ENCODE measurements around the gene CLPTM1.
"Not testable (repeated sequence)": the region's sequence is repeated elsewhere in the genome, so short reads cannot be mapped to it uniquely, and the experiment has no call there.

The CLPTM1 gene

GRCh38 chr19:44947041-44947581 is 8.1 kb upstream of the CLPTM1 start:
- DNase-seq = no peak

GRCh38 chr19:44948237-44948636 is 6.9 kb upstream of the CLPTM1 start:
- DNase-seq = no peak

GRCh38 chr19:44948763-44949374 is 6.3 kb upstream of the CLPTM1 start:
- no peak for DNase-seq

GRCh38 chr19:44949550-44949949 is 5.6 kb upstream of the CLPTM1 start:
- DNase-seq = no peak

GRCh38 chr19:44951179-44952159 is 3.7 kb upstream of the CLPTM1 start:
- DNase-seq = peak; percentile 62

- no peak for DNase-seq
Observed at GRCh38 chr19:44954278-44954648, 917 bp upstream of the CLPTM1 start.

GRCh38 chr19:44955505-44956439 is 592 bp downstream of the CLPTM1 start:
- DNase-seq = no peak

- DNase-seq = no peak
Observed at GRCh38 chr19:44957526-44957925, 2.3 kb downstream of the CLPTM1 start.

GRCh38 chr19:44958090-44958489 is 2.9 kb downstream of the CLPTM1 start:
- no peak for DNase-seq

- no peak for DNase-seq
Observed at GRCh38 chr19:44959691-44960090, 4.5 kb downstream of the CLPTM1 start.

GRCh38 chr19:44960906-44961728 is 5.9 kb downstream of the CLPTM1 start:
- DNase-seq = no peak

GRCh38 chr19:44961821-44962220 is 6.6 kb downstream of the CLPTM1 start:
- DNase-seq = no peak

- DNase-seq = no peak
Observed at GRCh38 chr19:44968118-44968517, 12.9 kb downstream of the CLPTM1 start.

GRCh38 chr19:44968670-44969069 is 13.5 kb downstream of the CLPTM1 start:
- DNase-seq = no peak

- no peak for DNase-seq
Observed at GRCh38 chr19:44969437-44969836, 14.3 kb downstream of the CLPTM1 start.

GRCh38 chr19:44971451-44971850 is 16.3 kb downstream of the CLPTM1 start:
- not testable (repeated sequence) for DNase-seq

GRCh38 chr19:44972802-44973201 is 17.6 kb downstream of the CLPTM1 start:
- no peak for DNase-seq

- DNase-seq = no peak
Observed at GRCh38 chr19:44973982-44974735, 19.0 kb downstream of the CLPTM1 start.

- DNase-seq = no peak
Observed at GRCh38 chr19:44974857-44975256, 19.7 kb downstream of the CLPTM1 start.

- no peak for DNase-seq
Observed at GRCh38 chr19:44975444-44975843, 20.3 kb downstream of the CLPTM1 start.

GRCh38 chr19:44984005-44984404 is 28.8 kb downstream of the CLPTM1 start:
- DNase-seq = no peak
